NT2/D1 (cell line): ENCODE data around the gene PDZRN3.
"Not testable (repeated sequence)": the region's sequence is repeated elsewhere in the genome, so short reads cannot be mapped to it uniquely, and the experiment has no call there.

Source experiments
- DNase-seq: peaks from one replicate; pipeline ENCODE4 v3.0.0-alpha.2; 2011; ENCODE audit warnings: low read depth, low spot score
- H3K27me3 ChIP-seq: 2 replicates; pipeline ENCODE4 v1.6.0; 2011; ENCODE audit warnings: mild to moderate bottlenecking; ENCODE audit not compliant: insufficient read length, insufficient read depth
- H3K36me3 ChIP-seq: 2 replicates; pipeline ENCODE4 v1.6.1; 2011; ENCODE audit warnings: mild to moderate bottlenecking, low read length, mixed read lengths; ENCODE audit not compliant: insufficient read depth, insufficient read length
- H3K4me1 ChIP-seq: 2 replicates; pipeline ENCODE4 v1.5.1; 2011; ENCODE audit not compliant: insufficient read depth, insufficient read length
- H3K4me3 ChIP-seq: 2 replicates; pipeline ENCODE4 v1.5.1; 2011; ENCODE audit warnings: low read depth; ENCODE audit not compliant: insufficient read length
- H3K9ac ChIP-seq: 2 replicates; pipeline ENCODE4 v1.6.0; 2011; ENCODE audit warnings: low read depth; ENCODE audit not compliant: insufficient read length
- H3K9me3 ChIP-seq: 2 replicates; pipeline ENCODE4 v1.5.1; 2011; ENCODE audit warnings: mild to moderate bottlenecking, low read length; ENCODE audit not compliant: insufficient read depth
- SUZ12 ChIP-seq: IDR thresholded peaks from 2 replicates; pipeline ENCODE4 v1.6.1; 2011; ENCODE audit not compliant: insufficient read length, insufficient read depth; ENCODE audit errors: extremely low read depth
- YY1 ChIP-seq: IDR thresholded peaks from 2 replicates; pipeline ENCODE4 v1.6.1; 2011; ENCODE audit not compliant: insufficient read length, insufficient read depth
- ZNF274 ChIP-seq: IDR thresholded peaks from 2 replicates; pipeline ENCODE4 v1.6.1; 2011; ENCODE audit warnings: mild to moderate bottlenecking, low read depth, low read length

PDZRN3 gene

DNA sequence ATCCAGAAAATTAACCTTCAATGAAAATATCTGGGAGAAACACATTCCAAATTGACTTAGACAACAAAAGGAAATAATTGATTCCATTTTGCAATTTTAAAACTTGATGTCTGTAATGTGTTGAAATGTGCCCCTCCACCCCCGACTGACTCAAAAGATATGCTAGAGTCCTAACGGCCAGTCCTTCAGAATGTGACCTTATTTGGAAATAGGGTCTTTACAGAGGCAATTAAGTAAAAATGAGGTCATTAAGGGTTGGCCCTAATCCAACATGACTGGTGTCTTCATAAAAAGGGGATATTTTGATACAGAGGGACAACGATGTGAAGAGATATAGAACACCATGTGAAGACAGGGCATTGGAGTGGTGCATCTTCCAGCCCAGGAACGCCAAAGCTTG lies 153.9 kb downstream of the PDZRN3 start:
- H3K9me3 ChIP-seq = no peaks in the 10 kb centered on the region
- H3K4me3 ChIP-seq = no peak overlapping the region
- TF ChIP-seq ZNF274 = no peak
- TF ChIP-seq YY1 = no peak
- no peak for TF ChIP-seq SUZ12
- H3K36me3 ChIP-seq = no peaks in the 10 kb centered on the region
- no peaks in the 10 kb centered on the region for H3K27me3 ChIP-seq
- no peak for DNase-seq
- H3K4me1 ChIP-seq = no peaks in the 10 kb centered on the region
- H3K9ac ChIP-seq = no peak overlapping the region

DNA sequence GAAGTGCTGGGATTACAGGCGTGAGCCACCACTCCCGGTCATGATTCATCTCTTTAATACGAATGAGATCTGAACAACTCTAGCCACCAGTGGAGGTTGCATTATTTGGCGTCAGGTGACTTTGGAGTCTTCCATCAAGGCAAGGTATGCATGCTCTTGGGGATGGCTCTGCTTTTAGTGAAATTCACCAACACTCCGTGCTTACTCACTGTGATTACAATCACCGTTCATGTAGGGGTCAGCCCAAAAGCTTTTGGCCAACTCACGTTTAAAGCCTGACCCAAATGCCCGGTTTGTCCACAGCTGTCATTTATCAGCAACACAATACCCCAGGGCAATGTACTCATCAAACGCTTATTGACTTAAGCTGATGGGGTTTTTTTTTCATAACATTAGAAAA lies 155.4 kb downstream of the PDZRN3 start:
- Histone ChIP-seq H3K9ac (no peak overlapping the region), H3K36me3 (no peaks in the 10 kb centered on the region), H3K4me3 (no peak overlapping the region), H3K27me3 (no peaks in the 10 kb centered on the region), H3K9me3 (no peaks in the 10 kb centered on the region), H3K4me1 (no peaks in the 10 kb centered on the region)
- no peak for DNase-seq
- TF ChIP-seq SUZ12 (no peak), YY1 (no peak), ZNF274 (no peak)

DNA sequence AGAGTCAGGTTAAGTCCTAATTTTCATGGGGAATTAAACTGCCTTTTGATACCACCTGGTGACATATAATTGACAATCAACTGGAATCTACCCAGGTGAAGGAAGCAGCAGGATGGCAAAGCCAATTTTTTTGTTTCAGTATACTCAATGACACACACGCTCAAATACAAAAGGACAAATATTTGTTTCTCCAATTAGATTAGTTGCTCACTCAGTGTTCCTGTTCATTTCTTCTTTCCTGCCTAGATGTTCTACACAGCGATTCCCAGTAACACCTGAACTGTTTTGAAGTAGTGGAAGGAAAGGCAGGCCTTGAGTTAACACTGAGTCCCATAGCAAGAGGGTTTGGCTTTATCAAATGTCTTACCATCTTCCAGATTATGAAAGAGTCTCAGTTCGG lies 157.5 kb downstream of the PDZRN3 start:
- DNase-seq = no peak
- Histone ChIP-seq H3K36me3 (no peaks in the 10 kb centered on the region), H3K27me3 (no peaks in the 10 kb centered on the region), H3K4me3 (no peak overlapping the region), H3K9ac (no peak overlapping the region), H3K9me3 (no peaks in the 10 kb centered on the region), H3K4me1 (no peaks in the 10 kb centered on the region)
- TF ChIP-seq ZNF274 (no peak), SUZ12 (no peak), YY1 (no peak)

DNA sequence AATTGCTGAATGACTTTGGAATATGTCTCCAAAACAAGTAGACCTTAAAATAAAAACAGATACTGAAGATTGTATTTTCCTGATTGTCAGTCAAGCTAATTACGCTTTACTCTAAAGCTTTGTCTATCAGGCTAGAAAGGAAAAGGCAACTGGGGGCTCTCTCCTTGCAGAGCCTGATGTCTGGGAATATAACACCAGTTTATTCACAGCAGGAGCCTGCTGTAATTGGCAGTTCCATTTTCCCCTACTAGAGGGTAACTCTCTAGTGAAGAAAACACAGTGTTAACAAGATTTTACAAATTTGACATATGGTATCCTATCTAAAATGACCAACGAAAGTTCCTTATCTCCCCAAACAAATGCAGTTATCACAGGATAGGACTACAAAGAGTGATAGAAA lies 158.8 kb downstream of the PDZRN3 start:
- no peaks in the 10 kb centered on the region for H3K9me3 ChIP-seq
- TF ChIP-seq SUZ12 (no peak), ZNF274 (no peak), YY1 (no peak)
- H3K4me3 ChIP-seq = no peak overlapping the region
- no peaks in the 10 kb centered on the region for H3K4me1 ChIP-seq
- no peaks in the 10 kb centered on the region for H3K27me3 ChIP-seq
- DNase-seq = no peak
- H3K36me3 ChIP-seq = no peaks in the 10 kb centered on the region
- no peak overlapping the region for H3K9ac ChIP-seq

DNA sequence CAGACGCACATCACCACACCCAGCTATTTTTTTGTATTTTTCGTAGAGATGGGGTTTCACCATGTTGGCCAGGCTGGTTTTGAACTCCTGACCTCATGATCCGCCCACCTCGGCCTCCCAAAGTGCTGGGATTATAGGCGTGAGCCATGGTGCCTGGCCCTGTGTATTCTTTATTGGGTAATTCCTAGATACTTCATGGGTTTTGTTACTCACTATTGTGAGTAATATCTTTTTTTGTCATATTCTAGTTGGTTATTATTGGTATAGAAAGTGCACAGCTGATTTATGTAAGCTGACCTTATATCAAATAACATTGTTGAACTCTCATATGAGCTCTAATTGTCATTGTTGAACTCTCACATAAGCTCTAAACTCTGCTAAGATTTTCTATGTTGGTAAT lies 160.6 kb downstream of the PDZRN3 start:
- not testable (repeated sequence) for H3K36me3 ChIP-seq, DNase-seq, H3K27me3 ChIP-seq, H3K9me3 ChIP-seq, H3K4me3 ChIP-seq, H3K4me1 ChIP-seq, H3K9ac ChIP-seq

DNA sequence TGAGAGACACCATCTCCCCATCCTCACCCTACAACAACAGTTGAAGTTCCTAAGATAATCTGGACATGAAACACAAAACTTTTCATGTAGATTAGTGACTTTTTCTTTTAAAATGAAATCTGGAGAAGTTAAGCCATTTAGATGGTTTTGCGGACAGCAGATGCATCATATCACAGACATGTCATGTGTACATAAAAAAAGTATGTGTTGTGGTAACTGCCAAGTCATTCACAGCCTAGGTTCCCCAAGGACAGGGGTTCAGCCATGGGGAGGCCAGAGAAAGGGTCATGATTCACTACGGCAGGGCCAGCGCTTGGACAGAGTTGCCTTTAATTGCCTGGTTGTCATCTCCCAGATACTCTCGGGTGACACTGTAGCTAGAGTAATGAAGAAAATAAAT lies 163.2 kb downstream of the PDZRN3 start:
- no peaks in the 10 kb centered on the region for H3K4me1 ChIP-seq
- no peak overlapping the region for H3K4me3 ChIP-seq

DNA sequence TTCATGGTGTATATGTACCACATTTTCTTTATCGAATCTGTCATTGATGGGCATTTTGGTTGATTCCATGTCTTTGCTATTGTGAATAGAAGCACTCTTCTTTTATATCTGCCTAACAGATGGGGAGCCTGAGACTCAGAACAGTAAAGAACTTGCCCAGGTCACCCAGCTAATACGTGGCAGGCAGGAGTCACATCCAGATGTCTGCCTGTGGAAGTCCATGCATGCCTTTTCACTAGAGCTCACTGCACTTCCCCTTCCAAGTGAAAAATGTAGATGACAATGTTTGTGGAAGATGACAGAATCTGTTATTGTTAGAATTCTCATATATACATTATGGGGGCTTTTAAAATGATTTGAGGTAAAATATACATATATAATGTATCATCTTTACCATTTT lies 165.0 kb downstream of the PDZRN3 start:
- no peak for DNase-seq
- Histone ChIP-seq H3K36me3 (no peaks in the 10 kb centered on the region), H3K9ac (no peak overlapping the region), H3K9me3 (no peaks in the 10 kb centered on the region), H3K4me3 (no peak overlapping the region), H3K27me3 (no peaks in the 10 kb centered on the region), H3K4me1 (no peaks in the 10 kb centered on the region)
- TF ChIP-seq ZNF274 (no peak), SUZ12 (no peak), YY1 (no peak)

More for the DNA sequence above, 163.2 kb downstream of the PDZRN3 start:
- no peaks in the 10 kb centered on the region for H3K36me3 ChIP-seq
- H3K27me3 ChIP-seq = no peaks in the 10 kb centered on the region
- TF ChIP-seq SUZ12 (no peak), ZNF274 (no peak), YY1 (no peak)
- no peaks in the 10 kb centered on the region for H3K9me3 ChIP-seq
- DNase-seq = no peak
- no peak overlapping the region for H3K9ac ChIP-seq

DNA sequence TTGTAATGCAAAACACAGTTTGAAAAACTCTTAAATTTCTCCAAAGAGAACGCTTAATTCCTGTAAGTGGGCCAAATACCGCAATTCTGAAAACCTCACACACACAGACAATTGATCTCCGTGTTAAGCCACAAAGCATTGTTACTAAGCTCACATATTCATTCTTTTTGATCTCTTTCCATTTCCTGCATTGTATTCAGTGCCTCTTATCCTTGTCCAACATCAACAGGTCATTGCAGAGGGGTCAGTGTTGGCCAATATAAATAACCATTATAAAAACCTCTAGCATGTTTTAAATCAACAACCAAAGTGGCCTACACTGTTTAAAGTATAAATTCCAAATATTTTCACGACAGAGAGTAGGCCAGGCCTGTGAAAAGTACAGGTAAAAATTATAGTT lies 171.1 kb downstream of the PDZRN3 start:
- no peak for TF ChIP-seq SUZ12
- no peak for TF ChIP-seq ZNF274
- TF ChIP-seq YY1 = no peak
- Histone ChIP-seq H3K9ac (no peak overlapping the region), H3K9me3 (no peaks in the 10 kb centered on the region), H3K4me3 (no peak overlapping the region), H3K4me1 (no peaks in the 10 kb centered on the region), H3K36me3 (no peaks in the 10 kb centered on the region), H3K27me3 (no peaks in the 10 kb centered on the region)
- DNase-seq = no peak
